Thyroid gland (tissue), 4 donors: ENCODE results near the gene CASP3. TPM values are rescaled to one million over a fixed set of nuclear protein-coding genes. Genes with fewer than 3 reads are reported as not detected.
"Not testable (repeated sequence)": the region's sequence is repeated elsewhere in the genome, so short reads cannot be mapped to it uniquely, and the experiment has no call there.

Experiments used
- DNase-seq, 2 donors: peaks; one replicate each; pipeline ENCODE4 v3.0.0-alpha.2; 2019
- H3K27ac ChIP-seq, 3 donors: fragments of 200-600 bp; sonication (generic); 1 replicate in 2 of 3; 2 replicates in 1 of 3; pipeline ENCODE4 v1.5.1; 2016 to 2019; ENCODE audit warnings: mild to moderate bottlenecking in 1 of 3, moderate library complexity in 1 of 3
- H3K27me3 ChIP-seq: fragments of 200-600 bp; sonication (generic); one replicate; pipeline ENCODE4 v1.5.1; 2019
- H3K36me3 ChIP-seq, 2 donors: fragments of 200-600 bp; sonication (generic); one replicate each; pipeline ENCODE4 v1.5.1; 2016 to 2019
- H3K4me1 ChIP-seq, 2 donors: fragments of 200-600 bp; sonication (generic); one replicate each; pipeline ENCODE4 v1.5.1; 2017 to 2019
- H3K4me3 ChIP-seq, 3 donors: fragments of 200-600 bp; sonication (generic); replicated peaks in 1 of 3; 1 replicate in 2 of 3; 2 replicates in 1 of 3; pipeline ENCODE4 v1.5.1; 2016; ENCODE audit warnings: mild to moderate bottlenecking in 1 of 3
- H3K9me3 ChIP-seq: fragments of 200-600 bp; sonication (generic); one replicate; pipeline ENCODE4 v1.5.1; 2017
- POLR2A ChIP-seq, 2 donors: fragments of 450-650 bp; IDR thresholded peaks; one replicate each; pipeline ENCODE4 v1.6.1; 2017; ENCODE audit warnings: antibody characterized with exemption in 2 of 2, mild to moderate bottlenecking in 2 of 2, moderate library complexity in 1 of 2
- WGBS, 2 donors: methylation state at CpG; one replicate each; pipeline ENCODE4 v1.1.5; 2017; 5-methylcytosine and 5-hydroxymethylcytosine counted together
- intact Hi-C: fragments of 100-400 bp; cut with DNase I; formaldehyde crosslinking; loops from one replicate; pipeline ENCODE4 v1.15.1; 2023
- total RNA-seq, 4 donors: library from RNA; depleted of rRNA; stranded (reverse); fragments of >200 nt; gene quantifications; one replicate each; pipeline ENCODE4 v1.2.3, GENCODE V29; 2016
- TF ChIP-seq, protein P1 (sequence below), 6 experiments: fragments of 200-600 bp in 3 of 6; fragments of 450-650 bp in 3 of 6; sonication (generic) in 3 of 6; IDR thresholded peaks; one replicate each; pipeline ENCODE4 v1.5.1; 2016 to 2019; ENCODE audit warnings: antibody characterized with exemption in 6 of 6, mild to moderate bottlenecking in 2 of 6, inconsistent platforms in 1 of 6, moderate library complexity in 1 of 6

CASP3 gene
- total RNA-seq, 4 donors from 2014 or later = 10.1 to 23.6 (median 15.7) TPM

DNA sequence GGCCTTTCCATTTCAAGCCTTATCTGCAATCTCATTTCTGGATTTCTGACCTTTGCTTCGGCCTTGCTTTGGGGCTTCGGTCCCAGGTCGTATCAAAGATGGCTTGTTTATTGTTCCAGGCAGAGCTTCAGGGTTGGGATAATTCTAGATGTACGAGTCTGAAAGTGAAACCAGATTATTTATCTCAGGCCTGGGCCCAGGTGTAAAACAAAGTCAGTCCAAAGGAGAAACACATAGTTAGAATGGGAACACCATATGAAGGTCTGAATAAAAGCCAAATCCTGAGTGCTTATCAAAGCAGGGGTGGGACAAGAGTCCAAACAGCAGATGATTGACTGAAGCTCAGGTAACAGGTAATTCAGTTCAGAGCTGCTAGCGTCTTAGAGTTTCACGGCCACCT, 17.4 kb upstream of the CASP3 start:
- H3K27me3 ChIP-seq = no peaks in the 10 kb centered on the region
- no peaks in the 10 kb centered on the region for H3K9me3 ChIP-seq
- H3K4me3 ChIP-seq = no peak overlapping the region
- TF ChIP-seq, protein P1, sequence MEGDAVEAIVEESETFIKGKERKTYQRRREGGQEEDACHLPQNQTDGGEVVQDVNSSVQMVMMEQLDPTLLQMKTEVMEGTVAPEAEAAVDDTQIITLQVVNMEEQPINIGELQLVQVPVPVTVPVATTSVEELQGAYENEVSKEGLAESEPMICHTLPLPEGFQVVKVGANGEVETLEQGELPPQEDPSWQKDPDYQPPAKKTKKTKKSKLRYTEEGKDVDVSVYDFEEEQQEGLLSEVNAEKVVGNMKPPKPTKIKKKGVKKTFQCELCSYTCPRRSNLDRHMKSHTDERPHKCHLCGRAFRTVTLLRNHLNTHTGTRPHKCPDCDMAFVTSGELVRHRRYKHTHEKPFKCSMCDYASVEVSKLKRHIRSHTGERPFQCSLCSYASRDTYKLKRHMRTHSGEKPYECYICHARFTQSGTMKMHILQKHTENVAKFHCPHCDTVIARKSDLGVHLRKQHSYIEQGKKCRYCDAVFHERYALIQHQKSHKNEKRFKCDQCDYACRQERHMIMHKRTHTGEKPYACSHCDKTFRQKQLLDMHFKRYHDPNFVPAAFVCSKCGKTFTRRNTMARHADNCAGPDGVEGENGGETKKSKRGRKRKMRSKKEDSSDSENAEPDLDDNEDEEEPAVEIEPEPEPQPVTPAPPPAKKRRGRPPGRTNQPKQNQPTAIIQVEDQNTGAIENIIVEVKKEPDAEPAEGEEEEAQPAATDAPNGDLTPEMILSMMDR (IDR thresholded peaks at IDR 0.05) = no peak
- TF ChIP-seq POLR2A (IDR thresholded peaks at IDR 0.05) = no peak
- DNase-seq = no peak
- H3K36me3 ChIP-seq = peaks cover 0 to 8% of the 10 kb centered on the region in 2 donors
- intact Hi-C loops = no loop called here
- H3K4me1 ChIP-seq = no peaks in the 10 kb centered on the region
- 91 to 96% methylated on average over 6 of the region's 6 CpGs for WGBS, 2 donors
- no peak overlapping the region for H3K27ac ChIP-seq

DNA sequence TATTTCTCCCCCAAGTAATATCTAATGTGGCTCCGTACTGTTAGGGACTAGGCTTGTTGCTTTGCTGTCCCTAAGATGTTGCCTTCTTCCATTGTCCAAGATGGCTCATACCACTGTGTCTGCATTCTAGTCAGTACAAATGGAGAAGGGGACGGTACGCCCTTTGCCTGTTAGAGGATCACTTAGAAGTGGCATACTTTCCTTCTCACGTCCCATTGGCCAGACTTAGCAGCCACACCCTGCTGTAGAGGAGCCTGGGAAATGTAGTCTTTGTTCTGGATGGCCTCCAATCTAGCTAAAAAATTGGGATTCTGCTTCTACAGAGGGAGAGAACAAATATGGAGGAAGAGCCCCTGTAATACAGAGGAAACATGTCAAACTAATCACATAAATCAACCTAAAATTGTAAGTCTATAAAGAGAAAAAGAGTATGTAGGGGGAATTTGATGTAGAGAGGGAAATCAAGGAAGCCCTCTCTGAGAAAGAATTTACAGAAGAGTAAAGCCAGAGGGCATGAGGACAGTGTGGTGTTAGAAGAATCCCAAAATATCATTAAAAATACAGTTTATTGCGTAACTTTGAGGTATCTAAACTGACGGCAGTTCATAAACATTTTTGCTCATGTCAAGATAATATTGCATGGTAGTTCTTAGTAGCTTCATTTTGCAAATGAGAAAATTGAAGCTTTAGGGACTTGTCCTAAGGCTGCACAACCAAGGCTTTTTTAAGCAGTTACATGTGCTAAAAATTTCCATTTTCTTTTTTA, 15.4 kb upstream of the CASP3 start:
- H3K27me3 ChIP-seq = no peaks in the 10 kb centered on the region
- WGBS, 2 donors = 72 to 73% methylated on average over 6 of the region's 6 CpGs
- H3K4me1 ChIP-seq = no peaks in the 10 kb centered on the region
- intact Hi-C loops = no loop called here
- H3K4me3 ChIP-seq = no peak overlapping the region
- H3K9me3 ChIP-seq = no peaks in the 10 kb centered on the region
- DNase-seq = no peak
- H3K27ac ChIP-seq = no peak overlapping the region
- peaks cover 0 to 8% of the 10 kb centered on the region in 2 donors for H3K36me3 ChIP-seq
- TF ChIP-seq POLR2A (IDR thresholded peaks at IDR 0.05) = no peak
- TF ChIP-seq, protein P1 (IDR thresholded peaks at IDR 0.05) = no peak

DNA sequence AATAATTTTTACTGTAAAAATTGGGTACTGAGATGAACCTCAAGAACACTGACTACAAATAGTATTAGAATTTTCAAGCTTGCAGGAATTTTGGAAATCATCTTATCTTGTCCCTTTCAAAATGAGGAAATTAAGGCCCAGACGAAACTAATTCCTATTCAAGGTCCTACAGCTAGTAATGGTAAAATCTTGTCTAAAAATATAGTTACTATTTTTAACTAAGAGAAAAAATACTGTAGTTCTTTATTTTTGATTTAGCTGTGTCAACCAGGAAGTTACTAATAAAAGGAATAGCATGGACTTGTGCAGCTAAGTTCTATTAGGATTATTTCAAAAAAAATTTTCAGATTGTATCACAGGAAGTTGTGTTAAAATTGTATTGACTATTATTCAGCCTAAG, 13.0 kb upstream of the CASP3 start:
- Histone ChIP-seq H3K9me3 (no peaks in the 10 kb centered on the region), H3K27ac (no peak overlapping the region), H3K4me1 (no peaks in the 10 kb centered on the region), H3K27me3 (no peaks in the 10 kb centered on the region), H3K36me3 (no peaks in the 10 kb centered on the region), H3K4me3 (no peak overlapping the region)
- 80 to 81% methylated on average over 1 of the region's 1 CpG for WGBS, 2 donors
- intact Hi-C loops = no loop called here
- TF ChIP-seq, protein P1 (IDR thresholded peaks at IDR 0.05) = no peak
- DNase-seq = no peak

DNA sequence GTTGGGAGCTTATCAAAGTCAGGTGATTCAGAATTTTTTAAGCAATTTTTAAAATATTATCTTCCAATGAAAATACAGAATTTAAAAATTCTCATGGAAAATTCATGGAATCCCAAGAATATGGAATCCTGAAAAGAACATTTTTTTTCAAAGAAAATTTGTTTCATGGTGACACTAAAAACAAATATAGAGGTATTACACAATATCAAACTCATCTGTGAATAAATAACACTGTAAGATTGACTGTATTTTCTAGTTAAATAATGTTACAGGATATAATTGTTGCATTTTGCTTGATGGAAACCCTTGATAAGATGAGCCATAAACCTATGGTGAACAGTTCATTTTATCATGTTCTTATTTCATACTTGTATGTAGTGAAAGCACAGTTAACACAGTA, 11.7 kb upstream of the CASP3 start:
- H3K27me3 ChIP-seq = no peaks in the 10 kb centered on the region
- no peak for DNase-seq
- no peak overlapping the region for H3K4me3 ChIP-seq
- H3K36me3 ChIP-seq = no peaks in the 10 kb centered on the region
- H3K27ac ChIP-seq = no peak overlapping the region
- intact Hi-C loops = no loop called here
- TF ChIP-seq POLR2A (IDR thresholded peaks at IDR 0.05) = no peak
- TF ChIP-seq, protein P1 (IDR thresholded peaks at IDR 0.05) = no peak
- no peaks in the 10 kb centered on the region for H3K9me3 ChIP-seq
- H3K4me1 ChIP-seq = no peaks in the 10 kb centered on the region

DNA sequence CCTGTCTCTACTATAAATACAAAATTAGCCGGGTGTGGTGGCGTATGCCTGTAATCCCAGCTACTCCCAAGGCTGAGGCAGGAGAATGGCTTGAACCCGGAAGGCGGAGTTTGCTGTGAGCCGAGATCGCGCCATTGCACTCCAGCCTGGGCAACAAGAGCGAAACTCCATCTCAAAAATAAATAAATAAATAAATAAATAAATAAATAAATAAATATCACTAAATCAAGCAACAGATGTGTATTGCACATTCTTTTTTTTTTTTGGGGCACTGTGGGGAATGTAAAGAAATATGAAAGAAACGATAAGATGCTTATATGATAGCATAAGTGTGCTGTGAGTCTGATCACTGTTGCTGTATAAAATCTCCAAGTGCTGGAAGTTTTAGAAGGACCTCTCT, 8.6 kb upstream of the CASP3 start:
- 98% methylated on average over 9 of the region's 9 CpGs for WGBS, 2 donors
- H3K27ac ChIP-seq, H3K4me1 ChIP-seq, H3K4me3 ChIP-seq, H3K36me3 ChIP-seq, H3K27me3 ChIP-seq, H3K9me3 ChIP-seq, DNase-seq, intact Hi-C loops: not testable (repeated sequence)
